ENCODE data around the gene FCGR2B. TPM values are rescaled to one million over a fixed set of nuclear protein-coding genes. Genes with fewer than 3 reads are reported as not detected.
"Not testable (repeated sequence)": the region's sequence is repeated elsewhere in the genome, so short reads cannot be mapped to it uniquely, and the experiment has no call there.

The FCGR2B gene
- total RNA-seq, 1 donor from 2014 or later, result 0.52 TPM

DNA sequence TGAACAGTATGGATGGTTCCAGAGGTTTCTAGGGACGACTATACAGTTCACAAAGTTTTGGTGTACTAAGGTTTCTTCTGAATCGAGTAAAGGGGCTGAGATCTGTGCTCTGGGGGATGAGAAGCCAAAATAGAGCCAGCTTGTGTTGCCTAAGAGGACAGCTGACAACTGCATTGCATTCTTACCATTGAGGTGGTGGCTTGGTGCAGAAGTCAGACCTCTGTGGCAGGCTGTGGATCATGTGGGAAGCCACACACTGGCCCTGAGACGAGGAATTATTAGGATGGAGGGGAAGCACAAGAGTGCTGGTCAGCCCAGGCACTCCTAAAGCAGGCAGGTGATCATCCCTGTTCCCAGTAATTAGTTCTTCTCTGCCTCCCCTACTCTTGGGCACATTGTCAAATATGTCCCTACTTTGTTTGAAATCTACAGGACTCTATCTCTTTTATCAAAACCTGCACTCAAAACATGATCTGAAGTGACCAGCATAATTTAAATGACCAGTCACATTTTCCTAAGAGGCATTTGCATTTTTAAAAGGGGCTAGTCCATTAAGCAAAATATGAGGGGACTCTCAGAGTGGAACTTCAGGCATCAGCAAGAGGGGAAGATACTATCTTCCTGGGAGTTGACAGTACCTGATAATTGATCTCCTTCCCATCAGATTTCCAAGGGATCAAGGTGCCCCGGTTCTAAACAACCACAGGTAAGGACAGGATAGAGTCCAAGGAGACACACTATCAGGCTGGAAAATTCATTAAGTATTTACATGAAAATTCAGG, 58.2 kb downstream of the FCGR2B start, which contains the start of gene FCRLB:
FCRLB (plus strand) TSS at position 589 of the 782 bp plus-strand sequence. CDS start 1,129 bp downstream, outside the sequence.
- no peak within 1 kb of the TSS for H3K27ac ChIP-seq (ENCODE audit: low read depth, low read length)
- peaks cover 11 to 33% (median 32%) of the 10 kb centered on the region in 3 donors for H3K27me3 ChIP-seq (ENCODE audit: control insufficient read depth in 3 of 3, insufficient read depth in 3 of 3, low read length in 3 of 3)
- no peaks in the 10 kb centered on the region for H3K9me3 ChIP-seq (ENCODE audit: control insufficient read depth in 3 of 3, low read length in 3 of 3)
- no peaks in the 10 kb centered on the region for H3K36me3 ChIP-seq (ENCODE audit: control insufficient read depth in 3 of 3, insufficient read depth in 3 of 3, low read length in 3 of 3)
- H3K9ac ChIP-seq (ENCODE audit: low read depth in 1 of 3, low read length in 3 of 3), result no peak within 1 kb of the TSS
- peaks cover 7 to 9% (median 7%) of the 10 kb centered on the region in 3 donors for H3K4me1 ChIP-seq (ENCODE audit: control insufficient read depth in 3 of 3, insufficient read depth in 3 of 3, low read length in 3 of 3)
- H3K4me3 ChIP-seq (ENCODE audit: low read length in 3 of 3), result no peak within 1 kb of the TSS

DNA sequence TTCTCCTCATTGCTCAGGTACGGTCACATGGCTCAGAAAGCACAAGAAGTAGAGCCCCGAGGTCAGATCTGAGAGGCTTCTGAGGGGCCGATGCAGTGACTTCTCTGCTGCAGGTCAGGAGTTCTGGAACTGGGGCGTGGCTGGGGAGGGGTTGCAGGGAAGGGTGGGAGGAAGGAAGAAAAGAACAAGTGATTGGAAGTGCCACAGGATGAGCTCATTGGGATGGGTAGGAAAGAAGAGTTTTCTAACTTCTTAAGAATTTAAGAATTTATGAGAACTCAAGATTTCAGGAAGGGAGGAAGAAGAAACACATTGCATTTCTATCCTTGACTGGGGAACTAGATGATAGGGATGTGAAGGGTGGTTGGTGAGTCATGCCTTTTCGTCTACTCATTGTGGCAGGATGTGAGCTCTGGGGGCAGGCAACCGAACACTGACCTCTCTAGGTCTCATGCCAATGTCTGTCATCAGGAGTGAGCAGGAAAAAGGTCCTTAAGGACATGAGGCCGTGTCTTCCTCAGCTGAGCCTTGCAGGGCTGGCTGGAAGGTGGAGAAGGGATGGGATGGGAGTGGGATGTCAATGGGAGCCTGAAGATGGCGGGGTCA, 58.9 kb downstream of the FCGR2B start:
- Histone ChIP-seq H3K4me3 (ENCODE audit: low read length in 3 of 3) (no peak overlapping the region), H3K4me1 (ENCODE audit: control insufficient read depth in 3 of 3, insufficient read depth in 3 of 3, low read length in 3 of 3) (peaks cover 8 to 16% (median 8%) of the 10 kb centered on the region in 3 donors), H3K36me3 (ENCODE audit: control insufficient read depth in 3 of 3, insufficient read depth in 3 of 3, low read length in 3 of 3) (no peaks in the 10 kb centered on the region), H3K27ac (ENCODE audit: low read depth, low read length) (no peak overlapping the region), H3K27me3 (ENCODE audit: control insufficient read depth in 3 of 3, insufficient read depth in 3 of 3, low read length in 3 of 3) (peaks cover 11 to 38% (median 36%) of the 10 kb centered on the region in 3 donors), H3K9ac (ENCODE audit: low read depth in 1 of 3, low read length in 3 of 3) (no peak overlapping the region), H3K9me3 (ENCODE audit: control insufficient read depth in 3 of 3, low read length in 3 of 3) (no peaks in the 10 kb centered on the region)

DNA sequence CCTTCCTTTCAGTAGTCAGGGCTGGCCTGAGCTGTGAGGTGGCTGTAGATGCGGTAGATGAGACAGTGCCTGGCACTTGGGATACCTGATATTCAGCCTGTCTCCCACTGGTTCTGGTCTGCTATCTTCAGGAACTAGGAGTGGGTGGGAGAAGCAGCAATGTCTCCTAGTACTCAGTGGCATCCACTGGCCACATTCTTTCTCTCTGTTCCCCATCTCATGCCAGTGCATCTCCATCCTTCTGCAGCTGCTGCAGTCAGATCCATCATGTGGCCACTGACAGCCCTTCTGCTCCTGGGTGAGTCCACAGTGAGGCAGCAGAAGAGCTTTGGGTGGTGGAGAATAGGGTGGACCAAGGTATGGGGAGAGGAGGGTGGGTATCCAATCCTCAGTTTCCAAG, 59.5 kb downstream of the FCGR2B start:
- Histone ChIP-seq H3K4me1 (ENCODE audit: control insufficient read depth in 3 of 3, insufficient read depth in 3 of 3, low read length in 3 of 3) (peaks cover 8 to 19% (median 10%) of the 10 kb centered on the region in 3 donors), H3K9me3 (ENCODE audit: control insufficient read depth in 3 of 3, low read length in 3 of 3) (no peaks in the 10 kb centered on the region), H3K27ac (ENCODE audit: low read depth, low read length) (no peak overlapping the region), H3K4me3 (ENCODE audit: low read length in 3 of 3) (no peak overlapping the region), H3K36me3 (ENCODE audit: control insufficient read depth in 3 of 3, insufficient read depth in 3 of 3, low read length in 3 of 3) (no peaks in the 10 kb centered on the region), H3K27me3 (ENCODE audit: control insufficient read depth in 3 of 3, insufficient read depth in 3 of 3, low read length in 3 of 3) (peaks cover 11 to 40% (median 37%) of the 10 kb centered on the region in 3 donors), H3K9ac (ENCODE audit: low read depth in 1 of 3, low read length in 3 of 3) (no peak overlapping the region)

DNA sequence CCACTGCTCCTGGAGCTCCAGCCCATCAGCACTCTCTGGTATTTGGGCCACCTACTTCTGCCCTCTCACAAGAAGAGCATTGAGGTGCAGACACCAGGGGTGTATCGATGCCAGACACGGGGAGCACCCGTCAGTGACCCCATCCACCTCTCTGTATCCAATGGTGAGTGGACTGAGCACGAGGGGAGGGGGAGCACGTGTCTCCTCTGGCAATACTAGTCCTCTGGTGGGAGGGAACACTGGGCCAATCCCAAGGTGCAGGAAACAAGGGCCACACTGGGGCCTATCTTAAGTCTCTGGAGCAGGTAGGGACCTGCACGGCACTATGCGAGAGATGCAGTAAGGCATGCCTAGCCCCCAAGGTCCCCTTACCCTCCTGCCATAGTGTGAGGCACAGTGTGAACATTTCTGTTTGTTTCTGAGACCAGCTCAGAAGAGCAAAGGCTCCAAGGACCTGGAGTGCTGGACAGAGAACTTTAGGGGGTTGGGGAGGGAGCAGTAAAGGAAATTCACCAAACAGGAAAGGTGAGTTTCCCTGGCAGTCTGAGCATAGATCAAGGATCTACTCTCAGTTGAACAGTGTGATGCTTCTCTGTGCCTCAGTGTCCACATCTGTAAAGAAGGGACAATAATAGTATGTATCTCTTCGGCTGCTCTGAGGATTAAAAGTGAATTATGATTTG, 60.7 kb downstream of the FCGR2B start:
- no peak overlapping the region for H3K4me3 ChIP-seq (ENCODE audit: low read length in 3 of 3)
- no peaks in the 10 kb centered on the region for H3K9me3 ChIP-seq (ENCODE audit: control insufficient read depth in 3 of 3, low read length in 3 of 3)
- peaks cover 11 to 43% (median 42%) of the 10 kb centered on the region in 3 donors for H3K27me3 ChIP-seq (ENCODE audit: control insufficient read depth in 3 of 3, insufficient read depth in 3 of 3, low read length in 3 of 3)
- H3K9ac ChIP-seq (ENCODE audit: low read depth in 1 of 3, low read length in 3 of 3), result no peak overlapping the region
- H3K36me3 ChIP-seq (ENCODE audit: control insufficient read depth in 3 of 3, insufficient read depth in 3 of 3, low read length in 3 of 3), result no peaks in the 10 kb centered on the region
- peaks cover 8 to 22% (median 10%) of the 10 kb centered on the region in 3 donors for H3K4me1 ChIP-seq (ENCODE audit: control insufficient read depth in 3 of 3, insufficient read depth in 3 of 3, low read length in 3 of 3)
- H3K27ac ChIP-seq (ENCODE audit: low read depth, low read length), result no peak overlapping the region

DNA sequence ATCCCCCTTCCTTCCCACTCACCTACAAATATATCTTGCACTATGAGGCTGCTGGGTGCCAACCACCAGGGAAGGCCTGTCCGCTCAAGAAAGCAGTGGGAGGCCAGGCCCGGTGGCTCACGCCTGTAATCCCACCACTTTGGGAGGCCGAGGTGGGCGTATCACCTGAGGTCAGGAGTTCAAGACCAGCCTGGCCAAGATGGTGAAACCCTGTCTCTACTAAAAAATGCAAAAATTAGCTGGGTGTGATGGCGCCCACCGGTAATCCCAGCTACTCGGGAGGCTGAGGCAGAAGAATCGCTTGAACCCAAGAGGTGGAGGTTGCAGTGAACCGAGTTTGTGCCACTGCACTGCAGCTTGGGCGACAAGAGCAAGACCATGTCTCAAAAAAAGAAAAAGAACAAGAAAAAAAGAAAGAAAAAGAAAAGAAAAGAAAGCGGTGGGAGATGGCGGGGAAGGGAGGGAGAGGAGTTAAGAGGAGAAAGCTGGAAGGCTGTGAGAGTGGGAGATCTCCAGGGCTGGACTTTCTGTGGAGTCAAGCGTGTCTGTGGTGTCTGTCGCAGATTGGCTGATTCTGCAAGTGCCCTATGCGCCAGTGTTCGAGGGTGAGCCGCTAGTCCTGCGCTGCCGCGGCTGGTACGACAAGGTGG, 62.4 kb downstream of the FCGR2B start:
- peak overlapping the region; percentile 76 to 93 (median 83) for H3K4me3 ChIP-seq (ENCODE audit: low read length in 3 of 3)
- H3K4me1 ChIP-seq (ENCODE audit: control insufficient read depth in 3 of 3, insufficient read depth in 3 of 3, low read length in 3 of 3), result peaks cover 8 to 22% (median 10%) of the 10 kb centered on the region in 3 donors
- peak overlapping the region; percentile 70 to 83 (median 71) for H3K9ac ChIP-seq (ENCODE audit: low read depth in 1 of 3, low read length in 3 of 3)
- H3K27me3 ChIP-seq (ENCODE audit: control insufficient read depth in 3 of 3, insufficient read depth in 3 of 3, low read length in 3 of 3), result peaks cover 11 to 47% (median 43%) of the 10 kb centered on the region in 3 donors
- H3K27ac ChIP-seq (ENCODE audit: low read depth, low read length); H3K9me3 ChIP-seq (ENCODE audit: control insufficient read depth in 3 of 3, low read length in 3 of 3); H3K36me3 ChIP-seq (ENCODE audit: control insufficient read depth in 3 of 3, insufficient read depth in 3 of 3, low read length in 3 of 3): not testable (repeated sequence)

DNA sequence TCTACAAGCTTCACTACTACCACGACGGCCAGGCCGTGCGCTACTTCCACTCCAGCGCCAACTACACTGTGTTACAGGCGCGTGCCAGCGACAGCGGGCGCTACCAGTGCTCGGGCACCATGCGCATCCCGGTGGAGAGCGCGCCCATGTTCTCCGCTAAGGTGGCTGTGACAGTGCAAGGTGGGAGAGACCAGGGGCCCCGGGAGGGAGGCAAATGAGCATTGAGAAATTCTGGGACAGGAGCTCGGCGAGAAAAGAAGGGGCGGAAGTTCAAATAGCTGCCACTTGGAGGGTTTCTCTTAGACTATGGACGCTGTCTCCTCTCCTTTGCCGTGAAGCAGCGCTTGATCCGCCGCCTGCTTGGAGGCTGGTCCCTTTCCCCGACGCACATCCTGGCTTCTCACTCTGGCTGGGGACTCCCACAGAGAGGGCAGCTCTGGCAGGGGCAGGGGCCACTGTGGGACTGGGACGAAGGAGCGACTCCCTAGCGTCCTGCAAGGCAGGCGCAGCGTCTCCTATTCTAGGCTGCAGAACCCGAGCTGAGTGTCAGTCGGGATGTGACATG, 63.0 kb downstream of the FCGR2B start:
- Histone ChIP-seq H3K27ac (ENCODE audit: low read depth, low read length) (peak overlapping the region; percentile 60), H3K9me3 (ENCODE audit: control insufficient read depth in 3 of 3, low read length in 3 of 3) (no peaks in the 10 kb centered on the region), H3K36me3 (ENCODE audit: control insufficient read depth in 3 of 3, insufficient read depth in 3 of 3, low read length in 3 of 3) (no peaks in the 10 kb centered on the region), H3K4me3 (ENCODE audit: low read length in 3 of 3) (peak overlapping the region; percentile 76 to 93 (median 83)), H3K4me1 (ENCODE audit: control insufficient read depth in 3 of 3, insufficient read depth in 3 of 3, low read length in 3 of 3) (peaks cover 8 to 22% (median 10%) of the 10 kb centered on the region in 3 donors), H3K27me3 (ENCODE audit: control insufficient read depth in 3 of 3, insufficient read depth in 3 of 3, low read length in 3 of 3) (peaks cover 11 to 47% (median 42%) of the 10 kb centered on the region in 3 donors), H3K9ac (ENCODE audit: low read depth in 1 of 3, low read length in 3 of 3) (peak overlapping the region; percentile 70 to 83 (median 71))

DNA sequence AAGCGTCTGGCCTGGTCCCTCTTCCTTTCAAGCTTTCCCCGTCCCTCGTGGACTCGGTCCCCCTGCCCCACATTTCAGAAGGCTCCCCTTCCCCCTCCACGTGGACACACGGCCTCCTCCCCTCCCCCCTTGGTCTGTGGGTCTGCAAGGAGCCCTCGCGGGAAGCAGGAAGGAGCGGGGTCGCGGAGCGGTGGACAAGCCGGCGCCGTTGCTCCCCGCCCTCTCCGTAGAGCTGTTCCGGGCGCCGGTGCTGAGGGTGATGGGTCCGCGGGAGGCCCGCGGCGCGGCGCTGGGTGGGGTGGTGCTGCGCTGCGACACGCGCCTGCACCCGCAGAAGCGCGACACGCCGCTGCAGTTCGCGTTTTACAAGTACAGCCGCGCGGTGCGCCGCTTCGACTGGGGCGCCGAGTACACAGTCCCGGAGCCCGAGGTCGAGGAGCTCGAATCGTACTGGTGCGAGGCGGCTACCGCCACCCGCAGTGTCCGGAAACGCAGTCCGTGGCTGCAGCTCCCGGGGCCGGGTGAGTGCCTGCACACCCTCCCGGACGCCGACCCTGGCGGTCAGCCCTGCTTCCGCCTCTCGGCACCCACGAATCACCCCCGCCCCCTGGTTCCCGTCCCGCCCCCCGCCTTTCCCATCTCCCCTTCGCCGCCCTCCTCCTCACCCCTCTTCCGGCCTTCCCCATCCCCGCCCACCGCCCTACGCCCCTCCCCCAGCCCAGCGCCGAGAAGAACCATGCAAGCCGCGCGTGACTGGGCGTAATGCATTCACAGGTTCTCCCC, 63.7 kb downstream of the FCGR2B start:
- Histone ChIP-seq H3K27me3 (ENCODE audit: control insufficient read depth in 3 of 3, insufficient read depth in 3 of 3, low read length in 3 of 3) (peaks cover 11 to 47% (median 41%) of the 10 kb centered on the region in 3 donors), H3K4me3 (ENCODE audit: low read length in 3 of 3) (peak overlapping the region; percentile 76 to 93 (median 83)), H3K9me3 (ENCODE audit: control insufficient read depth in 3 of 3, low read length in 3 of 3) (no peaks in the 10 kb centered on the region), H3K9ac (ENCODE audit: low read depth in 1 of 3, low read length in 3 of 3) (peak overlapping the region; percentile 70 to 83 (median 79)), H3K36me3 (ENCODE audit: control insufficient read depth in 3 of 3, insufficient read depth in 3 of 3, low read length in 3 of 3) (no peaks in the 10 kb centered on the region), H3K27ac (ENCODE audit: low read depth, low read length) (peak overlapping the region; percentile 68), H3K4me1 (ENCODE audit: control insufficient read depth in 3 of 3, insufficient read depth in 3 of 3, low read length in 3 of 3) (peaks cover 8 to 22% (median 10%) of the 10 kb centered on the region in 3 donors)

DNA sequence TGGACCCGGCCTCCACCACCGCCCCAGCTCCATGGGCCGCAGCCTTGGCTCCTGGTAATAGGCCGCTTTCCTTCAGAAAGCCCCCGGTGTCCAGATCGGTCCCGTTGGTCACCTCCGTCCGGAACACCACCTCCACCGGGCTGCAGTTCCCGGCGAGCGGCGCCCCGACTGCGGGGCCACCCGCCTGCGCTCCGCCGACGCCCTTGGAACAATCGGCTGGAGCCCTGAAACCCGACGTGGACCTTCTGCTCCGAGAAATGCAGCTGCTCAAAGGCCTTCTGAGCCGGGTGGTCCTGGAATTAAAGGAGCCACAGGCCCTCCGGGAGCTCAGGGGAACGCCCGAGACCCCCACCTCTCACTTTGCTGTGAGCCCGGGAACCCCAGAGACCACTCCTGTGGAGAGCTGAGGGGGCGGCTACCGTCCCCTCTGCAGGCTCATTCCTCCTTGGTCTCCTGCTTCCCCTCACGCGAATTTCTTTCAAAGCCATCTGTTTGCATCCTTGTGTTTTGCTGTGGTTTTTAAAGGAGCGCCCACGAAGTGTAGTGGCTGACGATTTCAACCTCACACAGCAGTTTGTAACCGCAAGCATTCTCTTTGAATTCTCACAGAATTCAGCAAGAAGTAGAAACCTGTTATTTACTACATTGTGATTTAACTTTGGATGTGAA, 64.4 kb downstream of the FCGR2B start:
- no peaks in the 10 kb centered on the region for H3K9me3 ChIP-seq (ENCODE audit: control insufficient read depth in 3 of 3, low read length in 3 of 3)
- peaks cover 8 to 45% (median 36%) of the 10 kb centered on the region in 3 donors for H3K27me3 ChIP-seq (ENCODE audit: control insufficient read depth in 3 of 3, insufficient read depth in 3 of 3, low read length in 3 of 3)
- peak overlapping the region; percentile 68 for H3K27ac ChIP-seq (ENCODE audit: low read depth, low read length)
- no peaks in the 10 kb centered on the region for H3K36me3 ChIP-seq (ENCODE audit: control insufficient read depth in 3 of 3, insufficient read depth in 3 of 3, low read length in 3 of 3)
- H3K9ac ChIP-seq (ENCODE audit: low read depth in 1 of 3, low read length in 3 of 3), result peak overlapping the region; percentile 67 to 80 (median 79)
- peaks cover 8 to 22% (median 10%) of the 10 kb centered on the region in 3 donors for H3K4me1 ChIP-seq (ENCODE audit: control insufficient read depth in 3 of 3, insufficient read depth in 3 of 3, low read length in 3 of 3)
- peak overlapping the region; percentile 65 to 83 (median 78) for H3K4me3 ChIP-seq (ENCODE audit: low read length in 3 of 3)
